Nephron (organoid): ENCODE measurements around the gene SLC9A1.

ENCODE experiments used
- H3K27ac Mint-ChIP-seq, 3 experiments: 2 replicates each; pipeline ENCODE4 v1.8.0; 2020; ENCODE audit warnings: mixed read lengths in 3 of 3, mild to moderate bottlenecking in 2 of 3, moderate library complexity in 1 of 3
- H3K27me3 Mint-ChIP-seq: 2 replicates; pipeline ENCODE4 v1.8.0; 2021; ENCODE audit warnings: low read depth, mild to moderate bottlenecking, moderate library complexity, mixed read lengths
- H3K36me3 Mint-ChIP-seq: 2 replicates; pipeline ENCODE4 v1.8.0; 2020; ENCODE audit warnings: low read depth, mixed read lengths
- H3K4me1 Mint-ChIP-seq: 2 replicates; pipeline ENCODE4 v1.8.0; 2020; ENCODE audit warnings: mixed read lengths
- H3K4me3 Mint-ChIP-seq, 3 experiments: 2 replicates each; pipeline ENCODE4 v1.8.0; 2020; ENCODE audit warnings: mild to moderate bottlenecking in 3 of 3, mixed read lengths in 3 of 3, moderate library complexity in 2 of 3
- H3K9me3 Mint-ChIP-seq: 2 replicates; pipeline ENCODE4 v1.8.0; 2020; ENCODE audit warnings: mixed read lengths
- TF ChIP-seq, protein P1 (sequence below), 3 experiments: fragments of 200-600 bp; sonication (generic); IDR thresholded peaks; one replicate each; pipeline ENCODE4 v1.5.0; 2021; ENCODE audit warnings: antibody characterized with exemption in 3 of 3; ENCODE audit not compliant: unreplicated experiment in 3 of 3

SLC9A1 gene

DNA sequence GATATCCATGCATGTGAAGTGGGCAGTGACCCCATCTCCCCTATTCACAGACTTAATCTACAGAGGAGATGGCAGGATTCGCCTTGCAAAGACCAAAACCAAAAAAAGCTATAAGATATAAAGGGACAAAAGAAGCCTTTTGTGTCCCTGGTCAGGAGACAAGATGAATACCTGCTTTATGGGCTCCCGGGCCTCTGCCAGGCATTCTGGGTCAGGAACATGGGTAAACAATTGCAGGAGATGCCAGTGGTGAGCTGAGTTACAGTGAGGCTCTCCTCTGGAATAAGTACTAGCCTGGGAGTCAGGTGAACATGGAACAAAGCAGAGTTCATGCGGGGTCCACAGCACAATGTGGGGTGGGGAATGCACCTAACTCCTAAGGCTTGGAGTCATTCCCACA is 4.7 kb downstream of the SLC9A1 start:
- TF ChIP-seq, protein P1, sequence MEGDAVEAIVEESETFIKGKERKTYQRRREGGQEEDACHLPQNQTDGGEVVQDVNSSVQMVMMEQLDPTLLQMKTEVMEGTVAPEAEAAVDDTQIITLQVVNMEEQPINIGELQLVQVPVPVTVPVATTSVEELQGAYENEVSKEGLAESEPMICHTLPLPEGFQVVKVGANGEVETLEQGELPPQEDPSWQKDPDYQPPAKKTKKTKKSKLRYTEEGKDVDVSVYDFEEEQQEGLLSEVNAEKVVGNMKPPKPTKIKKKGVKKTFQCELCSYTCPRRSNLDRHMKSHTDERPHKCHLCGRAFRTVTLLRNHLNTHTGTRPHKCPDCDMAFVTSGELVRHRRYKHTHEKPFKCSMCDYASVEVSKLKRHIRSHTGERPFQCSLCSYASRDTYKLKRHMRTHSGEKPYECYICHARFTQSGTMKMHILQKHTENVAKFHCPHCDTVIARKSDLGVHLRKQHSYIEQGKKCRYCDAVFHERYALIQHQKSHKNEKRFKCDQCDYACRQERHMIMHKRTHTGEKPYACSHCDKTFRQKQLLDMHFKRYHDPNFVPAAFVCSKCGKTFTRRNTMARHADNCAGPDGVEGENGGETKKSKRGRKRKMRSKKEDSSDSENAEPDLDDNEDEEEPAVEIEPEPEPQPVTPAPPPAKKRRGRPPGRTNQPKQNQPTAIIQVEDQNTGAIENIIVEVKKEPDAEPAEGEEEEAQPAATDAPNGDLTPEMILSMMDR (IDR thresholded peaks at IDR 0.05; ENCODE audit: unreplicated experiment in 3 of 3) = no peak
- Mint-ChIP-seq H3K9me3 (no peaks in the 10 kb centered on the region), H3K4me3 (peak overlapping the region in 1 of 3 experiments; percentile 19), H3K27ac (no peak overlapping the region), H3K27me3 (no peaks in the 10 kb centered on the region), H3K4me1 (peaks cover 71% of the 10 kb centered on the region), H3K36me3 (no peaks in the 10 kb centered on the region)

DNA sequence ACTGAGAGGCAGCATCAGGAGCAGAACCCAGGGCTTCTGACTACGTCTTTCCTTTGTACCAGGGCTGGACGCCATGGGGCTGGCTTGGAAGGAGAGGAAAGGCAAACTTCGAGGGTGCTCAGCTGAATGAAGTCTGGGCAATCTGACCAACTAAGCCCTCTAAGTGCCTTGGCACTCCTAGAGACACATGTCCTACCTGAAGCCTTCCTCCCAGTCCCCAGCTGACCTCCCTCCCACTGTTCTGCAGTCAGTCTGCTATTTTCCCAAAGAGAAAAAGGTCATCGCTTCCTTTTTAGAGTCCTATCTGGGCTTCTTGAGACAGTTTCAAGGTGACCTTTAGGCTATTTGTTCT is 5.2 kb downstream of the SLC9A1 start:
- H3K27ac Mint-ChIP-seq = no peak overlapping the region
- TF ChIP-seq, protein P1 (IDR thresholded peaks at IDR 0.05; ENCODE audit: unreplicated experiment in 3 of 3) = no peak

DNA sequence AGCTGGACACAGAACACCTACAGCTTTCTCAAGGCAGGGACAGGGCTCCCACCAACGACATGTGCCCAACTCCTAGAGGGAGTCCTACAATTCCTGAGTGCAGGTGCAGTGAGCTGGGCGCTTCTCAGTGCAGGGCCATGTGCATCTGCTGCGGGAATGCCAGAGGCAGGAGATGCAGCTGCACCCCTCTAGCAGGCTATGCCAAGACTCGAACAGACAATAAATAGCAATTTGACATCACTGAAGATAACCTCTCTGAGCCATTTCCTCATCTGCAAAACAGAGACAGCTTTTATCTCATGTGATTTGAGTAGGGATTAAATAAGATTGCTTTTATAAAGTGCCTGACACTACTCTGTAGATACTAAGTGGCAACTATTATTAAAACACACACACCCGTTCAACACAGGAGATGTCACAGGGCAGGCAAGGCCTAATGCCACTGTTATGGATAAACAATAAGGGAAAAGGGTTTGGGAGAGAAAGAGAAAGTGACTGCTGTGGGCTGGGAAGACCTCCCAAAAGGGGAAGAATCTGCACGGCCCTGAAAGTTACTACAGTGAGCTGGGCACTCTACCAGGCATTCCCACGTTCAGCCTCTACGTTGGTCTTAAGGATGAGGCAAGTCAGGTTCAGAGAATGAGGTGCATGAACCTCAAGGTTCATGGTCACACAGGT is 5.7 kb downstream of the SLC9A1 start:
- H3K27me3 Mint-ChIP-seq = no peaks in the 10 kb centered on the region
- H3K27ac Mint-ChIP-seq = no peak overlapping the region
- no peaks in the 10 kb centered on the region for H3K36me3 Mint-ChIP-seq
- peaks cover 72% of the 10 kb centered on the region for H3K4me1 Mint-ChIP-seq
- TF ChIP-seq, protein P1 (IDR thresholded peaks at IDR 0.05; ENCODE audit: unreplicated experiment in 3 of 3) = no peak
- H3K9me3 Mint-ChIP-seq = no peaks in the 10 kb centered on the region
- H3K4me3 Mint-ChIP-seq = peak overlapping the region in 1 of 3 experiments; percentile 27

More for the DNA sequence above, 5.2 kb downstream of the SLC9A1 start:
- Mint-ChIP-seq H3K4me3 (peak overlapping the region in 1 of 3 experiments; percentile 27), H3K9me3 (no peaks in the 10 kb centered on the region), H3K27me3 (no peaks in the 10 kb centered on the region), H3K4me1 (peaks cover 71% of the 10 kb centered on the region), H3K36me3 (no peaks in the 10 kb centered on the region)

DNA sequence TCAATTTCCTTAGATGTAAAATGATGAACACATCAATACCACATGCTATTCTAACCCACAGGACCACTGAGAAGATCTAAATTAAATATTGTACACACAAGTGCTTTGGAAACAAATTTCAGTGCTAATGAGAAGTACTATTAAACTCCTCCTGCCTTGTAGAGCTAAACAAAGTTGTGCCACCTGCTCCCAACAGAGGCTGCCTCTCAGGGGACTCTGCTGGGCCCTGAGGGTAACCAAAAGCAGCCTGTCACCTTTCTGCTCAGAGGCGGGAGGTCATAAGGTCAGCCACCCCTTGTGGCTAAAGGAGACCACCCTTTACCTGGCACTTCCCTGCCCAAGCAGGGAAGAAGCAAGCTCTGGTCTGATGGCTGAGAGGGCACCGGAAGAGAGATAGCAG is 6.3 kb downstream of the SLC9A1 start:
- no peaks in the 10 kb centered on the region for H3K9me3 Mint-ChIP-seq
- peaks cover 72% of the 10 kb centered on the region for H3K4me1 Mint-ChIP-seq
- no peak overlapping the region for H3K4me3 Mint-ChIP-seq
- peak overlapping the region in 1 of 3 experiments; percentile 52 for H3K27ac Mint-ChIP-seq
- no peaks in the 10 kb centered on the region for H3K36me3 Mint-ChIP-seq
- H3K27me3 Mint-ChIP-seq = no peaks in the 10 kb centered on the region
- TF ChIP-seq, protein P1 (IDR thresholded peaks at IDR 0.05; ENCODE audit: unreplicated experiment in 3 of 3) = no peak

DNA sequence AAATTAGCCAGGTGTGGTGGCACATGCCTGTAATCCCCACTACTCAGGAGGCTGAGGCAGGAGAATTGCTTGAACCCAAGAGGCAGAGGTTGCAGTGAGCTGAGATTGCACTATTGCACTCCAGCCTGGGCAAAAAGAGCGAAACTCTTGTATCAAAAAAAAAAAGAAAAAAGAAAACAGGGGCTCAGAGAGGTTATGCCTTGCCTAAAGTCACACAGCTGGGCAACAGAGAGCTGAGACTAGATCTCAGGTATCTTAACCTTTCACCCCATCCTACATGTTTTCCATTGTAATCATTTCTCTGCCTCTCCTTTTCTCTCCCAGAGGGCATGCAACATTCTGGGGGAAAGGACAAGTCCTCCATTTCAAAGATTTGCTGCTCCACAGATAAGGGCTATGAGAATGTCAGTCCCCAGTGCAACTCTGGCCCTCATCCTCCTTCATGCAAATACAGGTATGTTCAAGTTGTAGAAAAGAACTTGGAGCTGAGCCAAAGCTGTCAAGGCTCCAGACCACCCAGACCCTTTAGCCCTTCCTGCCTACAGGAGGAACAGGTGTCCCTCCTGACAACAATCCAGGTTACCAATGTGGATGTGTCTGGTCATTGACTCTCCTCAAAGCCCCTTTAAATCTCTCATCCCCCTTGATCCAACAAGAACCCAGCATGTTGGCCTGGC is 6.9 kb downstream of the SLC9A1 start:
- peak overlapping the region; percentile 49 to 65 (median 52) for H3K27ac Mint-ChIP-seq
- no peaks in the 10 kb centered on the region for H3K9me3 Mint-ChIP-seq
- H3K27me3 Mint-ChIP-seq = no peaks in the 10 kb centered on the region
- TF ChIP-seq, protein P1 (IDR thresholded peaks at IDR 0.05; ENCODE audit: unreplicated experiment in 3 of 3) = no peak
- H3K4me1 Mint-ChIP-seq = peaks cover 72% of the 10 kb centered on the region
- no peak overlapping the region for H3K4me3 Mint-ChIP-seq
- H3K36me3 Mint-ChIP-seq = no peaks in the 10 kb centered on the region
